A549 (cell line): ENCODE data around the gene OR2T27.

Source experiments
- BHLHE40 ChIP-seq: IDR thresholded peaks from 2 replicates; pipeline ENCODE4 v1.6.1; 2012; ENCODE audit warnings: low read depth, low read length, inconsistent platforms
- CEBPB ChIP-seq, 2 experiments: fragments of >200 bp in 1 of 2; sonication (Bioruptor Twin) in 1 of 2; formaldehyde crosslinking in 1 of 2; IDR thresholded peaks; 2 replicates each; pipeline ENCODE4 v1.6.1; 2012 to 2016
- FOSB ChIP-seq: fragments of 250-450 bp; sonication (Bioruptor Pico); IDR thresholded peaks from 2 replicates; pipeline ENCODE4 v1.5.0; 2020; ENCODE audit warnings: mild to moderate bottlenecking, moderate library complexity
- HDAC2 ChIP-seq: fragments of 200-600 bp; sonication (generic); IDR thresholded peaks from 2 replicates; pipeline ENCODE4 v1.6.1; 2016
- KDM1A ChIP-seq: fragments of 200-600 bp; sonication (generic); IDR thresholded peaks from 2 replicates; pipeline ENCODE4 v1.6.1; 2016; ENCODE audit warnings: low read depth, mild to moderate bottlenecking
- NR3C1 ChIP-seq: fragments of >200 bp; sonication (Bioruptor Twin); formaldehyde crosslinking; IDR thresholded peaks from 3 replicates; pipeline ENCODE4 v1.6.1; 2017
- POLR2A ChIP-seq: IDR thresholded peaks from 2 replicates; pipeline ENCODE4 v1.6.1; 2012; ENCODE audit warnings: mild to moderate bottlenecking, low read length
- RFX5 ChIP-seq: fragments of 450-650 bp; IDR thresholded peaks from 2 replicates; pipeline ENCODE4 v1.7.1; 2014; ENCODE audit warnings: antibody characterized with exemption, mild to moderate bottlenecking, moderate library complexity
- TF ChIP-seq, protein P1 (sequence below): fragments of 200-600 bp; sonication (generic); IDR thresholded peaks from 2 replicates; pipeline ENCODE4 v1.6.1; 2016; ENCODE audit warnings: antibody characterized with exemption, mild to moderate bottlenecking, moderate library complexity
- TF ChIP-seq, protein P2 (sequence below): fragments of >200 bp; sonication (Bioruptor Twin); formaldehyde crosslinking; IDR thresholded peaks from 3 replicates; pipeline ENCODE4 v1.5.1; 2016

DNA sequence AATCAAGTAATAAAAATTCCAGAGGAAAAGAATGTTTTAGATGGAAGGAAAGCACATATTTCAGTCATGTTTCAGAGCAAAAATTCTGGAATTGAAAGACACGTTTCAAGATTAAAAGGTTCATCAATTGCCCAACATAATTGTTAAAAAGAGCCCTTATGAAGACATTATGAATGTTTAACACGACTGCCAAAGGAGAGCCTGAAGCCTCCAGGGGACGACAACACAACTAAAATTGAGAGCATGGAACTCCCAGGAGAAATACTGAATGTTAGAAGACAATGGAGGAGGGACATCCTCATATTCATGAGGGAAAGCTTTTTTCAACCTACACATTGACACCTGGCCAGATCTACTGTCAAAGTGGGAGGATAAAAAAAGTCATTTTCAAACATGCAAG lies 36.5 kb downstream of the OR2T27 start:
- TF ChIP-seq, protein P1, sequence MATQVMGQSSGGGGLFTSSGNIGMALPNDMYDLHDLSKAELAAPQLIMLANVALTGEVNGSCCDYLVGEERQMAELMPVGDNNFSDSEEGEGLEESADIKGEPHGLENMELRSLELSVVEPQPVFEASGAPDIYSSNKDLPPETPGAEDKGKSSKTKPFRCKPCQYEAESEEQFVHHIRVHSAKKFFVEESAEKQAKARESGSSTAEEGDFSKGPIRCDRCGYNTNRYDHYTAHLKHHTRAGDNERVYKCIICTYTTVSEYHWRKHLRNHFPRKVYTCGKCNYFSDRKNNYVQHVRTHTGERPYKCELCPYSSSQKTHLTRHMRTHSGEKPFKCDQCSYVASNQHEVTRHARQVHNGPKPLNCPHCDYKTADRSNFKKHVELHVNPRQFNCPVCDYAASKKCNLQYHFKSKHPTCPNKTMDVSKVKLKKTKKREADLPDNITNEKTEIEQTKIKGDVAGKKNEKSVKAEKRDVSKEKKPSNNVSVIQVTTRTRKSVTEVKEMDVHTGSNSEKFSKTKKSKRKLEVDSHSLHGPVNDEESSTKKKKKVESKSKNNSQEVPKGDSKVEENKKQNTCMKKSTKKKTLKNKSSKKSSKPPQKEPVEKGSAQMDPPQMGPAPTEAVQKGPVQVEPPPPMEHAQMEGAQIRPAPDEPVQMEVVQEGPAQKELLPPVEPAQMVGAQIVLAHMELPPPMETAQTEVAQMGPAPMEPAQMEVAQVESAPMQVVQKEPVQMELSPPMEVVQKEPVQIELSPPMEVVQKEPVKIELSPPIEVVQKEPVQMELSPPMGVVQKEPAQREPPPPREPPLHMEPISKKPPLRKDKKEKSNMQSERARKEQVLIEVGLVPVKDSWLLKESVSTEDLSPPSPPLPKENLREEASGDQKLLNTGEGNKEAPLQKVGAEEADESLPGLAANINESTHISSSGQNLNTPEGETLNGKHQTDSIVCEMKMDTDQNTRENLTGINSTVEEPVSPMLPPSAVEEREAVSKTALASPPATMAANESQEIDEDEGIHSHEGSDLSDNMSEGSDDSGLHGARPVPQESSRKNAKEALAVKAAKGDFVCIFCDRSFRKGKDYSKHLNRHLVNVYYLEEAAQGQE: no peak
- TF ChIP-seq NR3C1 (no peak), BHLHE40 (no peak), POLR2A (no peak), CEBPB (IDR thresholded peaks at IDR 0.05) (no peak), RFX5 (no peak), HDAC2 (no peak), KDM1A (no peak), FOSB (CRISPR knock-in tag) (no peak)
- TF ChIP-seq, protein P2, sequence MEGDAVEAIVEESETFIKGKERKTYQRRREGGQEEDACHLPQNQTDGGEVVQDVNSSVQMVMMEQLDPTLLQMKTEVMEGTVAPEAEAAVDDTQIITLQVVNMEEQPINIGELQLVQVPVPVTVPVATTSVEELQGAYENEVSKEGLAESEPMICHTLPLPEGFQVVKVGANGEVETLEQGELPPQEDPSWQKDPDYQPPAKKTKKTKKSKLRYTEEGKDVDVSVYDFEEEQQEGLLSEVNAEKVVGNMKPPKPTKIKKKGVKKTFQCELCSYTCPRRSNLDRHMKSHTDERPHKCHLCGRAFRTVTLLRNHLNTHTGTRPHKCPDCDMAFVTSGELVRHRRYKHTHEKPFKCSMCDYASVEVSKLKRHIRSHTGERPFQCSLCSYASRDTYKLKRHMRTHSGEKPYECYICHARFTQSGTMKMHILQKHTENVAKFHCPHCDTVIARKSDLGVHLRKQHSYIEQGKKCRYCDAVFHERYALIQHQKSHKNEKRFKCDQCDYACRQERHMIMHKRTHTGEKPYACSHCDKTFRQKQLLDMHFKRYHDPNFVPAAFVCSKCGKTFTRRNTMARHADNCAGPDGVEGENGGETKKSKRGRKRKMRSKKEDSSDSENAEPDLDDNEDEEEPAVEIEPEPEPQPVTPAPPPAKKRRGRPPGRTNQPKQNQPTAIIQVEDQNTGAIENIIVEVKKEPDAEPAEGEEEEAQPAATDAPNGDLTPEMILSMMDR: peak; percentile 63
